ENCODE data around the gene NECTIN2.
"Not testable (repeated sequence)": the region's sequence is repeated elsewhere in the genome, so short reads cannot be mapped to it uniquely, and the experiment has no call there.

The NECTIN2 gene

GRCh38 chr19:44909775-44910174 is 63.7 kb downstream of the NECTIN2 start:
- ATAC-seq: no peak
- no peak for TF ChIP-seq PATZ1 (CRISPR knock-in tag; IDR thresholded peaks at IDR 0.05; ENCODE audit: borderline replicate concordance)
- no peak for TF ChIP-seq PPARA (CRISPR knock-in tag; IDR thresholded peaks at IDR 0.05; ENCODE audit: borderline replicate concordance)
- TF ChIP-seq ESRRG (CRISPR knock-in tag; IDR thresholded peaks at IDR 0.05): no peak
- TF ChIP-seq CSRNP3 (CRISPR knock-in tag; IDR thresholded peaks at IDR 0.05): no peak
- no peak for TF ChIP-seq ZFP3 (CRISPR knock-in tag; IDR thresholded peaks at IDR 0.05)
- TF ChIP-seq RARB (CRISPR knock-in tag; IDR thresholded peaks at IDR 0.05): no peak
- TF ChIP-seq CSDC2 (CRISPR knock-in tag; IDR thresholded peaks at IDR 0.05): no peak
- TF ChIP-seq CREB5 (CRISPR knock-in tag; IDR thresholded peaks at IDR 0.05; ENCODE audit: low read depth): no peak
- TF ChIP-seq ARNTL (CRISPR knock-in tag; IDR thresholded peaks at IDR 0.05; ENCODE audit: borderline replicate concordance, low read depth): no peak
- TF ChIP-seq ZNF70 (CRISPR knock-in tag; IDR thresholded peaks at IDR 0.05): no peak
- TF ChIP-seq SNAI2 (CRISPR knock-in tag; IDR thresholded peaks at IDR 0.05): no peak
- no peak for TF ChIP-seq ZNF565 (CRISPR knock-in tag; conservative IDR thresholded peaks at IDR 0.05; ENCODE audit: low read depth)

GRCh38 chr19:44911896-44912295 is 65.8 kb downstream of the NECTIN2 start:
- not testable (repeated sequence) for ATAC-seq

GRCh38 chr19:44912854-44913253 is 66.8 kb downstream of the NECTIN2 start:
- TF ChIP-seq SNAI2 (CRISPR knock-in tag; IDR thresholded peaks at IDR 0.05) (no peak), ZFP30 (CRISPR knock-in tag; IDR thresholded peaks at IDR 0.05) (no peak)
- no peak for ATAC-seq

- not testable (repeated sequence) for ATAC-seq
Measured at GRCh38 chr19:44913512-44914432, 67.7 kb downstream of the NECTIN2 start.

- peak; percentile 94 for ATAC-seq
Measured at GRCh38 chr19:44914433-44915206, 68.5 kb downstream of the NECTIN2 start, which contains the start of gene APOC1. Gene APOC1, plus strand, starts transcription at chr19:44914608. Its CDS starts 284 bp downstream, at chr19:44914892.

- no peak for ATAC-seq
- TF ChIP-seq OSR1 (CRISPR knock-in tag; IDR thresholded peaks at IDR 0.05) (no peak), ZNF70 (CRISPR knock-in tag; IDR thresholded peaks at IDR 0.05) (no peak), GLIS3 (CRISPR knock-in tag; IDR thresholded peaks at IDR 0.05) (no peak), ZC3H10 (CRISPR knock-in tag; IDR thresholded peaks at IDR 0.05) (no peak), CSRNP3 (CRISPR knock-in tag; IDR thresholded peaks at IDR 0.05) (no peak), TSHZ2 (CRISPR knock-in tag; IDR thresholded peaks at IDR 0.05) (no peak), CREB5 (CRISPR knock-in tag; IDR thresholded peaks at IDR 0.05; ENCODE audit: low read depth) (no peak), SNAI2 (CRISPR knock-in tag; IDR thresholded peaks at IDR 0.05) (no peak), TCF4 (CRISPR knock-in tag; IDR thresholded peaks at IDR 0.05; ENCODE audit: borderline replicate concordance) (no peak), ZFP3 (CRISPR knock-in tag; IDR thresholded peaks at IDR 0.05) (no peak), CSDC2 (CRISPR knock-in tag; IDR thresholded peaks at IDR 0.05) (no peak)
Measured at GRCh38 chr19:44924243-44924725, 78.2 kb downstream of the NECTIN2 start.

All from SK-N-SH treated with all-trans-retinoic acid at 6 μM for 48 hours (cell line).